ENCODE measurements around the gene M1AP.

M1AP gene

GRCh38 chr2:74576211-74576862 is 71.8 kb downstream of the M1AP start:
- no peak for TF ChIP-seq CTCF (IDR thresholded peaks at IDR 0.05; ENCODE audit: borderline replicate concordance, control extremely low read depth, extremely low read depth, insufficient read depth, missing control alignments)
- no peak for DNase-seq (ENCODE audit: low spot score)
- in situ Hi-C loops (cut with MboI; ENCODE audit: low sequenced_read_pairs, unreplicated experiment) = no loop called here

- no peak for DNase-seq (ENCODE audit: low spot score)
- in situ Hi-C loops (cut with MboI; ENCODE audit: low sequenced_read_pairs, unreplicated experiment) = no loop called here
- TF ChIP-seq CTCF (IDR thresholded peaks at IDR 0.05; ENCODE audit: borderline replicate concordance, control extremely low read depth, extremely low read depth, insufficient read depth, missing control alignments) = no peak
Observed at GRCh38 chr2:74575320-74575719, 72.8 kb downstream of the M1AP start.

- TF ChIP-seq CTCF (IDR thresholded peaks at IDR 0.05; ENCODE audit: borderline replicate concordance, control extremely low read depth, extremely low read depth, insufficient read depth, missing control alignments) = no peak
- in situ Hi-C loops (cut with MboI; ENCODE audit: low sequenced_read_pairs, unreplicated experiment) = no loop called here
- no peak for DNase-seq (ENCODE audit: low spot score)
Observed at GRCh38 chr2:74573747-74574562, 74.2 kb downstream of the M1AP start.

- DNase-seq (ENCODE audit: low spot score) = no peak
- in situ Hi-C loops (cut with MboI; ENCODE audit: low sequenced_read_pairs, unreplicated experiment) = no loop called here
- peak; percentile 24 for TF ChIP-seq CTCF (IDR thresholded peaks at IDR 0.05; ENCODE audit: borderline replicate concordance, control extremely low read depth, extremely low read depth, insufficient read depth, missing control alignments)
Observed at GRCh38 chr2:74572178-74572925, 75.8 kb downstream of the M1AP start.

- TF ChIP-seq CTCF (IDR thresholded peaks at IDR 0.05; ENCODE audit: borderline replicate concordance, control extremely low read depth, extremely low read depth, insufficient read depth, missing control alignments) = no peak
- peak; percentile 70 for DNase-seq (ENCODE audit: low spot score)
- in situ Hi-C loops (cut with MboI; ENCODE audit: low sequenced_read_pairs, unreplicated experiment) = no loop called here
Observed at GRCh38 chr2:74571058-74571457, 77.1 kb downstream of the M1AP start.

- TF ChIP-seq CTCF (IDR thresholded peaks at IDR 0.05; ENCODE audit: borderline replicate concordance, control extremely low read depth, extremely low read depth, insufficient read depth, missing control alignments) = no peak
- DNase-seq (ENCODE audit: low spot score) = no peak
- in situ Hi-C loops (cut with MboI; ENCODE audit: low sequenced_read_pairs, unreplicated experiment) = no loop called here
Observed at GRCh38 chr2:74569686-74570085, 78.4 kb downstream of the M1AP start.
